HL-60/S4 treated with retinoic acid at 250 ng/mL for 4 days and 3 days (cell line): Measurements from ENCODE around the gene OR6V1.
"Not testable (repeated sequence)": the region's sequence is repeated elsewhere in the genome, so short reads cannot be mapped to it uniquely, and the experiment has no call there.

Experiments
- in situ Hi-C: fragments of 300-500 bp; cut with MboI; formaldehyde crosslinking; loops from 2 replicates; pipeline ENCODE4 v1.7.0; 2022; ENCODE audit warnings: low sequenced_read_pairs

OR6V1 gene

DNA sequence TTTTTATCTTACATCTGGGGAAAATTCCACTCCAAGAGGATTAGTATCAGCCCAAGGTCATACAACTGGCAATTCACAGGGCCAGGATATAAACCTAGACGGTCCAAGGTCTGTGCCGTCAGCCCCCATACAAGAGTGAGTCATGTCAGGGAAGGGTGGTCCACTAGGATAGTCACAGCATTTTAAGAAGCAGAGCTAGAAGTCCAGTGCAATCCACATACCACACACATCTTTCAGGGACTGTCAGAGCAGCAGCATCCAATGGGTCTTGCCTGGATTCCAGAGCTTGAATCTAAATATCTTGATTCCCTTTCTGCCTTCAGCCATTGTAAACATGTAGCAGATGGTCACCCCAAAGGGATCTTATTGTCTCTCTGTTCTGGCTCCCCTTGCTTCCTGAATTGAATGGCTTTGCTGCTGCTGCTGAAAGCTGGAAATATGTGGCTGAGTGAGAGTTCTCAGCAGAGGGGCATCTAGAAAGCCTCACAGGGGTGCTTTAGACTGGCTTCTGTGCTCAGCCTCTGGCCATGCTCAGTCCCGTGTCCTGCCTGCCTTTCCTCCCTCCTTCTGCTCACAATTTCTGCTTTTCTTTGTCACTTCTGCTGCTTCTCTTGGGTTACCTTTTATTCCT, 9.9 kb upstream of the OR6V1 start:
- in situ Hi-C loops = no loop called here

DNA sequence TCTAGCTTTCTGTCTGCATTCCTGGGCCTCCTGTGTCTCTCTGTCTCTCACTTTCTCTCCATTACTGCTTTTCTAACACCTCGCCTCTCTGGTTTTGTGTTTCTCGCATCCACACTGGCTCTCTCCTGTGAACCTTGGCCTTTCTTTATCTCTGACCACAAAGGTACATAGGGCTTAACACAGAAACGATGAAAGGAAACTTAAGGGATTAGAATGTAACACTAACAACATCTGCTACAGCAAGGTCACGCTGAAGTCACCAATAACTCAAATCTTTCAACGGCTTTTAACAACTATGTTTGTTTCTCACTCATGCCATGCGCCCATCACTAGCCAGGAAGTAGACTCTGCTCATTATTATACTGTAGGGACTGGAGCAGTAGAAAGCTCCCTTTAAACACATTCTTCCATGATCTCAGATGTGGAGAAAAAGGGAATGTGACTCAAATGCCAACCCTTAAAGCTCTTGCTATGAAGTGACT, 9.3 kb upstream of the OR6V1 start:
- in situ Hi-C loops = no loop called here

DNA sequence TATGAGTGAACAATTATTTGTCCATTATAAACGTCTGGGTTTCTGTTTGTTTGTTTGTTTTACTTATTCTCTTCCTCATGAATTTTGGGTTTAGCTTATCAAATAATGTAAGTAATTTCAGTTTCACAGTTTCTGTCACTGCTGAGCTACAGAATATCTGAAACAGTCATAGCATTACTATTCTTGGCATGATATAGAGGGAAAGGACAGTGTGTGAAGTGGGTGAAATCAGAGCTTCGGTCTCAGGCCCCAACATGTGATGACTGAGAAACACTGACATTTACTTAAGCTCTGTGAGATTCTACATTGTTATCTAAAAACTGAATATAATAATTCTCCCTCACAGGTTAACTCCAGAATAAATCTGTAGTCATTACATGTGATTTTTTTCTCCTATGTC, 8.8 kb upstream of the OR6V1 start:
- in situ Hi-C loops = no loop called here

DNA sequence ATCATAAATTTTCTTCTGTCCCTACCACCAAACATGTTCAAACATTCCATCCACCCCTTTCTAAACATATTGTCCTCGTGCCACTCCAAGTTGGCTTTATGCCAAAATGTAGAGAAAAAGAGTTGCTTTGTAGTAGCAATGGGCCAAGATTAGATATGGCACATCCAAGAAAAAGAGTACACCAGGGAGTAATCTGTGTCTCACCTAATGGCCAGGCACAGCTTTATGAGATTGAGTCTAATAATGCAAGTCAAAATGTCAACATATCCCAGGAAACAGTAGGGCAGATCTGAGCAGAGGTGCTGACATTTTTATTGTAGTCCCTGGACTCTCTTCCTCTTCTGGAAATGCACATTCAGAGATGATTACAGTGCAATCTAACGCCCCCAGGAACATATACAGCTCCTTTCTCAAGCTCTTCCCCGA, 5.7 kb upstream of the OR6V1 start:
- in situ Hi-C loops = no loop called here

DNA sequence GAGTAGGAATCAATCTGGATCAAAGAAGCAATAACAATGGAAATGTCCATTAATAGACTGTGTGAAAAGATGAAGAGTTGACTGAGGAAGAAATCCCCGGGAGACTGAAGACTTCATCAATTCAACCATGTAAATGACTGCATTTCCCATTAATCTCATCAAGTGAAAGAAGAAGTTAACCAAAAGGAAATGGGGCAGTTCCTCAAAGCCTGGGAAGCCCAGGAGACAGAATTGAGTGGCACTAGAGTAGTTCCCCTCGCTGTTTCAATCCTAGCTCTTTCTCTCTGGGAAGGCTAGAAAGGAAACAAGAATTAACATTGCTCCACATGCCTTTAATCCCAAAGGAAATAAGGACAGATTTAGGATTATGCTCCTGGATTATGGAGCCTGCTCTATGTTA, 4.8 kb upstream of the OR6V1 start:
- in situ Hi-C loops = no loop called here

DNA sequence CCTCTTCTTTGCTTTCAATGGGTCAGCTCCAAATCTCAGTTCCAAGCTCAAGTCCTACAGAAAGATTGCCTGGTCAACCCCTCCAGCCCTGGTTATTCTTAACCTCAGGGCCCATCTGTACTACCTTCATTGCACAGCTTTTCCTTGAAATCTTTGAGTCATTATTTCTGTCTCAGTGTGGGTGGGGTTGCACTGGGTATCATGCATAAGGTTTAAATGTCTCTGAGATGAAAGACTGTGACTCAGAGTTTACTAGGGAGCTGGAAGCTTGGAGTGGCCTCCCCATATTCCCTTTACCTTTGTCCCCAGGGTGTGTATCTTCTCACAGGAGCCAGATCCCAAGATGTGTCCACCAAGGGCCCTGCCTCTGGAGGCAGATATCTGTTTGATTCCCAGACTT, 3.3 kb upstream of the OR6V1 start:
- in situ Hi-C loops = no loop called here

DNA sequence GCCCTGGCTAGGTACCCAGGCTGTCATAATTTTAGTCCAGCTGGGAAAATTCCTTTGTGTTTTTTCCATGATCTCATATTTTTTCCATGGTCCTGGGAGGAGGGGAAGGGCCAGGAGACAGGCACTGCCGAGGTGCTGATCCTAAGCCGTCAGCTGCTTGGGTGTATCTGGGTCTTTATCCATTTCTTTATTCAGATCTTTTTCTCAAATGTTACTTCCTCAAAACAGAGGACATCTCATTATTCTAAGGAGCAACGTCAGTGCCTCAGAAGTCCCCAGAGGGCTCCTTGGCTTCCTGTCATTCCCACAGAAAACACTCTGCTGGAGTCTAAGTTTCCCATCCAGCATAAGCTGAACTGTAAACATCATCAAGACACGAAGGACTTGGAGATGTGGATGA, 2.8 kb upstream of the OR6V1 start:
- in situ Hi-C loops = no loop called here

DNA sequence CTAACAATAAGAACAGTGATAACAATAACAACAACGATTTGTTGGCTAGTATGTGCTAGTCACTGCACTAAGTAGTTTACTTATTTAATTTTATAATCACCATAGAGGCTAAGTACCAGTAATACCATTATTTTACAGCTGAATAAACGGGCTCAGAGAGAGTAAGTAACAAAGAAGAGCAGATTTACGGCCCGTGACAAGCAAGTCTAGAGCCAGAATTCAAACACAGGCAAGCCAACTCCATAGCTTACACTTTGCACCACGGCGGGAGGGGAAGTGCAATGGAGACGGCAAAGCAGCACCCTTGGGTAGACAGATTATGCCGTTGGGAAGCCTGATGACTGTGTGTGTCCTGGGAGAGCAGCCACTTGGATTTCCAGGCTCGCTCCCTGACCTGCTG, 1.2 kb upstream of the OR6V1 start:
- in situ Hi-C loops = no loop called here

DNA sequence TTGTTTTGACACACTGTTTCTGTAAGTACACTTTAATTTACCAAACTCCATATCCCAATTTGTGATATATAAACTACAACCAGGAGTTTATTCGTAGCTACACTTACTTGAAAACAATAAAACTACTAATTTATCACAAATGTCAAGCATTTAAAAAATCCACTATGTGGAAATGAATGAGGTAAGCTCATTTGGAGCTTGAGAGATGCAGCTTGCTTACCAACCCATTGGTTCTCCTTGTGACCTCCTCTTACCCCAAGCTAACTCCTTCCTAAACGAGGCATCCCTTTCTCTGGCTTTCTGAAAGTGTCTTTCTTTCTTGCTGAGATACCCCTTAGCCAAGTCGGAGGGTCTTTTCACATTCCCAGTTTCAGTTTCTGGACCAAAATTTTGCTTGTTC, 2.5 kb downstream of the OR6V1 start:
- in situ Hi-C loops = no loop called here

DNA sequence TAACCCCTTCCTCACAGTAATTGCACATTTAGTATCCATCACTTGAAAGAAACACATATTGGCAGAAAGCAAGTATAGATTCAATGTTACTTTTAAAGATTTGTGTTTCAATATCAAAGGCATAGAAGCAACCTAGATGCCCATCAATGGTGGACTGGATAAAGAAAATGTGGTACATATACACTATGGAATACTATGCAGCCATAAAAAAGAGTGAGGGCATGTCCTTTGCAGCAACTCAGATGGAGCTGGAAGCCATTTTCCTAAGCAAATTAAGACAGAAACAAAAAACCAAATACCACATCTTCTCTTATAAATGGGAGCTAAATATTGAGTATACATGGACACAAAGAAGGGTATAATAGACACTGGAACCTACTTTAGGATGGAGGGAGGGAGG, 3.6 kb downstream of the OR6V1 start:
- in situ Hi-C loops = no loop called here

DNA sequence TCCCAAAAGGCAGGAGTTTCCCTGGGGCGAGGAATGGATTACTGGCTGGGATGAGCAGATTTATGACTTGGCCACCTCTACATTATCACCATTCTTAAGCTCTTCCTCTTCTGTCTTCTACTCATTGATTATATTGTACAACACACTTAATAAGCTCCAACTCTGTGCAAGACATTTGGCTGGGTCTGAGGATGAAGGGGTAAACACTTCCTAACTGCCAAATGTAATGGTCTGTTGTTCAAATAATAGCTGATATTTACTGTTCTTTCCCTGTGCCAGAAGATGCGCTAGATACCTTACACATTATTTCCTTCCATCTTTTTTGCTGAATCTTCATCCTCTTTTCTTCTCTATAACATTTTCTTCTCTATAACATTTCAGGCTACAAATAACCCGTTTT, 11.6 kb downstream of the OR6V1 start:
- in situ Hi-C loops = no loop called here

DNA sequence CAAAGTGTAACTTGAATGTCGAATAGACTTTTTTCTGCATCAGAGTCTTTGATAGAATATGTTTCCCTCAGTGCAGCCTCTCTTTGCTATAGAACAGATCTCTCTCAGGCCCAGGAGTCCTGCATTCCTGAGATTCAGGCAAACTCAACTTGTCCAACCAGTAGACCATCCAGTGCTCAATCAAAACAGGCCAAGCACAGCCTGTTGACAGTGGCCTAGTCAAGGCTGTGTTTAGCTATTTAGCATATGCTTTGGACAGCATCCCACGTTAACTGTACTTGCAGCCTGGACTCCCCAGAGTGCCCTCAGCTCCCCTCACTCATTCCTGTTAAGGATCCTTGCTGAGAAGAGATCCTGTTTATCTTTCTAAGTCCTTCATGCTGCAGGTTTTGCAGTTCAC, 16.3 kb downstream of the OR6V1 start:
- in situ Hi-C loops = no loop called here

DNA sequence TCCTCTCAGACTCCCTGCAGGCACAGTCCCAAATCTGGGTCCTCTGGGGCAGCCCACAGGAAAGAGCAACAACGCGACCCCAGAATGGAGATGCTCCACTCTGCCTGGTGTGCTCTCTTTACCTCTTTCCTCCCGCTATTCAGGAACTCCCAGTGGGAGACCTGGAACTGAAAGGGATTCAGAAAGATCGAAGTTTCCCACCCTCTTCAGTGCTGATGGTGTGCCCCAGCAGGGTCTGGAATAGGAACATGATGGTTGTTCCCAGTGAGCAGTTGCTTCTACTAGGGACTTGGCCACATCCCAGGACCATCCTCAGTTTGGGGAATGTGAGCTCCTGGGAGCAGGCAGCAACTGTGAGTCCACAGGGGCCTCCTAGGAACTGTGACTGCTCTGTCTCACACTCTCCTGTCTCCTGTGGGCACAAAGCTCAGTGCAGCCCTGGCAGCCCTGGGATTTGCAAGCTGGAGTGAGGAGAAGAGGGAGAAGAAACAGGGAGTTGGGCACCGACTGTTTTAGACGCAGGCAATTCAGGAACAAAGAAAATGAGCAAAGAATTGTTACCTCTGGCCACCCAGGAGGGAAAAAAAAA, 17.9 kb downstream of the OR6V1 start:
- in situ Hi-C loops = no loop called here

DNA sequence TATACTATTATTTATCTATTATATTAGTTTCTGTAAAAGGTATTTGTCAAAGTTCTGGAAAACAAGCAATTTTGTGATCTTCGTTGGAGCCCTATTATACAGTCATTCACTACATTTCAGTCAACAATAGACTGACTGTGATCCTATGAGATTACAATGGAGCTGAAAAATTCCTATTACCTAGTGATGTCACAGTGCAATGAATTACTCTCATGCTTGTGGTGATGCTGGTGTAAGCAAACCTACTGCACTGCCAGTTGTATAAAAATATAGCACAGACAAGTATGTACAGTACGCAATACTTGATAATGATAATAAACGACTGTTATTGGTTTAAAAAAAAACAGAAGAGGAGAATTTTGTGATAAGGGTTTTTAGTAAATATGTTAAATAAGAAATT, 21.4 kb downstream of the OR6V1 start:
- in situ Hi-C loops = no loop called here

DNA sequence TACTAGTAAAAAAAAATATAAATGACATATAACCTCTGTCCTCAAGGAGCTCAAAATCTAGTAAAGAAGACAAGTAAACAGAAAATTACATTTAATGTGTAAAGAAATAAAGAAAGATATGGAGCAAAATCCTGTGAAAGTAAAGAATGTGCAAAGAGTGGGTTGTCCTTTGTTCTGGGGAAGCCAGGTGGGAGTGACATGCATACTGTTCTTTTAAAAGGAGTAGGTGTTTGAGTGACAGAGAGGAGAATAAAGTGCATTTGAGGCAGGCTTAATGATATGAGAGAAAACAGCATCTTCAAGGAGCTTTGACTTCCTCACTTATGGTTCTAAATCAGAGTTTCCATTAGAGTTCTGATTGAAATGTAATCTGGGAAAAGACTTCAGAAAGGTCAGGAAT, 22.0 kb downstream of the OR6V1 start:
- in situ Hi-C loops = no loop called here

DNA sequence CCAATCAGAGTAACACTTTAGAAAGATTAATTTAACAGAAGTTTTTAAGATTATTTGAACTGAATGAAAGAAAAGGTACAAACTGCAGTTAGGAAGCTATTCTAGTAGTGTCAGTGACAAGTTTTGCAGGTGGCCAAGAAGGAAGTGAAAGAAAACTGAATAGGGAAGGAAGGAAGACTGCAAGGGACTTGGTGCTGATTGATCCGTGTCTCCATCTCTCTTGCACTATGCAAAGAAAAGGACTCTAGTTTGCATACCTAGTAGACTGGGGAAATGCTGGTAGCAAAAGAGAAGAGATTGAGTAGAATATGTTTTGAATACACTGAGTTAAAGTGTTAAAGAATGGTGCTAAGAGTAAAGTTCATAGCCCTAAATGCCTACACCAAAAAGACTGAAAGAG, 33.0 kb downstream of the OR6V1 start:
- in situ Hi-C loops = no loop called here

DNA sequence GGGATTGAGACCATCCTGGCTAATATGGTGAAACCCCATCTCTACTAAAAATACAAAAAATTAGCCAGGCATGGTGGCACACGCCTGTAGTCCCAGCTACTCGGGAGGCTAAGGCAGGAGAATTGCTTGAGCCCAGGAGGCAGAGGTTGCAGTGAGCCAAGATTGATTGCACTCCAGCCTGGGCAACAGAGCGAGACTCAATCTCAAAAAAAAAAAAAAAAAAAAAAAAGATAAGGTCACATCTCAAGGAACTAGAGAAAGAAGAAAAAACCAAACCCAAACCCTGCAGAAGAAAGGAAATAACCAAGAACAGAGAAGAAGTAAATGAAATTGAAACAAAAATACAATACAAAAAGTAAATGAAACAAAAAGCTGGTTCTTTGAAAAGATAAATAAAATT, 33.5 kb downstream of the OR6V1 start:
- in situ Hi-C loops = not testable (repeated sequence)

DNA sequence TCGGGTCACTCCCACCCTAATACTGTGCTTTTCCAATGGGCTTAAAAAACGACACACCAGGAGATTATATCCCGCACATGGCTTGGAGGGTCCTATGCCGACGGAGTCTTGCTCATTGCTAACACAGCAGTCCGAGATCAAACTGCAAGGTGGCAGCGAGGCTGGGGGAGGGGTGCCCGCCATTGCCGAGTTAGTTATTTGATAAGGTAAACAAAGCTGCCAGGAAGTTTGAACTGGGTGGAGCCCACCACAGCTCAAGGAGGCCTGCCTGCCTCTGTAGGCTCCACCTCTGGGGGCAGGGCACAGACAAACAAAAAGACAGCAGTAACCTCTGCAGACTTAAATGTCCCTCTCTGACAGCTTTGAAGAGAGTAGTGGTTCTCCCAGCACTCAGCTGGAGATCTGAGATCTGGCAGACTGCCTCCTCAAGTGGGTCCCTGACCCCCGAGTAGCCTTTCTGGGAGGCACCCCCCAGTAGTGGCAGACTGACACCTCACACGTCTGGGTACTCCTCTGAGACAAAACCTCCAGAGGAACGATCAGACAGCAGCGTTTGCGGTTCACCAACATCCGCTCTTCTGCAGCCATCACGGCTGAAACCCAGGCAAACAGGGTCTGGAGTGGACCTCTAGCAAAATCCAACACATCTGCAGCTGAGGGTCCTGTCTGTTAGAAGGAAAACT, 36.5 kb downstream of the OR6V1 start:
- in situ Hi-C loops = not testable (repeated sequence)

DNA sequence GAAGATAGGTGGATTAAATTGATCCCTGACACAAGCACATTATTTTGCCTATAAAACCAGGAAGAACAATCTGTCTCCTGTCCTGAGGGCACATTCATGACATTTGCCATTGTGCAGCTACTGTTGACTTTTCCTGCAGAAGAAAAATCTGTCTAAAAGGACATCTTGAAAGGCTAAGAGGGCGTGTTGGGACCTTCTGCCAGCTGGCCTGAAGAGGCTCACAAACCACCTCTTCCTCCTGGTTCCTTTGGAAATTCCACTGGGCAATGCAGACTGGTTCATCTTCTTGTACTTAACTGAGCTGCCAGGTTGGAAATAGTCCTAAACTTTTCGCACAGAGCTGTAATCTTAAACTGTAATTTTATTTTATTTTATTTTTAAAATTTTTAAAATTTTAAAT, 44.0 kb downstream of the OR6V1 start:
- in situ Hi-C loops = no loop called here

DNA sequence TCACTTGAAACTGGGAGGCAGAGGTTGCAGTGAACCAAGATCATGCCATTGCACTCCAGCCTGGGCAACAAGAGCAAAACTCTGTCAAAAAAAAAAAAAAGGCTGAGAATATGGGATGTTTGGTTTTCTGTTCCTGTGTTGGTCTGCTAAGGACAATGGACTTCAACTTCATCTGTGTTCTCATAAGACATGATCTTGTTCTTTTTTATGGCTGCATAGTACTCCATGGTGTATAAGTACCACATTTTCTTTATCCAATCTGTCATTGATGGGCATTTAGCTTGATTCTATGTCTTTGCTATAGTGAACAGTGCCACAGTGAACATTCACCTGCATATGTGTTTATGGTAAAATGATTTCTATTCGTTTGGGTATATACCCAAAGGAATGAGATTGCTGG, 47.4 kb downstream of the OR6V1 start:
- in situ Hi-C loops = not testable (repeated sequence)
